ENCODE data around the gene CLMN. TPM values are rescaled to one million over a fixed set of nuclear protein-coding genes. Genes with fewer than 3 reads are reported as not detected.

CLMN gene
- polyA plus RNA-seq, 3 donors: 22.0 to 33.7 (median 23.2) TPM

GRCh38 chr14:95150910-95151309, 168.8 kb downstream of the CLMN start:
- Mint-ChIP-seq H3K36me3 (peaks cover 12 to 15% of the 10 kb centered on the region in 2 donors), H3K4me3 (no peak overlapping the region), H3K27ac (peak overlapping the region in 1 of 7 donors; percentile 35), H3K9me3 (peaks cover 0 to 3% (median 2%) of the 10 kb centered on the region in 7 donors), H3K27me3 (ENCODE audit: low read depth in 3 of 3) (no peaks in the 10 kb centered on the region), H3K4me1 (peaks cover 82% of the 10 kb centered on the region)
- peaks cover 0 to 4% of the 10 kb centered on the region in 2 donors for H3K9me3 ChIP-seq (replicated peaks in 1 of 2; ENCODE audit: control insufficient read depth in 1 of 2, insufficient read depth in 1 of 2, low read length in 2 of 2)
- no CpG with 5 or more reads among the region's 2 CpGs for WGBS (ENCODE audit: insufficient coverage)
- no peaks in the 10 kb centered on the region for H3K27me3 ChIP-seq (ENCODE audit: control insufficient read depth in 2 of 2, insufficient read depth in 2 of 2, low read length in 2 of 2)
- H3K27ac ChIP-seq (ENCODE audit: low read depth in 1 of 2, low read length in 2 of 2): no peak overlapping the region
- peaks cover 81% of the 10 kb centered on the region for H4K20me1 ChIP-seq (ENCODE audit: insufficient read depth, low read length)
- intact Hi-C loops (cut with micrococcal nuclease): loop anchor here in 1 of 2 donors (10.0 kb wide), 1 partner anchor 364 kb away; the partner anchor contains the start of gene SYNE3
- no peak overlapping the region for H3K9ac ChIP-seq (ENCODE audit: insufficient read depth, low read length, poor library complexity, severe bottlenecking)
- H3K4me1 ChIP-seq (ENCODE audit: control insufficient read depth in 1 of 2, insufficient read depth in 2 of 2, low read length in 2 of 2): peaks cover 23 to 30% of the 10 kb centered on the region in 2 donors
- H3K36me3 ChIP-seq (replicated peaks in 1 of 2; ENCODE audit: control insufficient read depth in 1 of 2, insufficient read depth in 2 of 2, low read length in 2 of 2): no peaks in the 10 kb centered on the region
- no peak overlapping the region for H3K4me3 ChIP-seq (replicated peaks in 1 of 3; ENCODE audit: low read depth in 2 of 3, low read length in 3 of 3)
- peaks cover 100% of the 10 kb centered on the region for H3K79me2 ChIP-seq (ENCODE audit: insufficient read depth, low read length)
- TF ChIP-seq CTCF (IDR thresholded peaks at IDR 0.05): no peak
- DNase-seq: no peak
- no peak overlapping the region for H3K4me2 ChIP-seq (replicated peaks; ENCODE audit: extremely low read depth, low read length, poor library complexity, severe bottlenecking)
- H2AFZ ChIP-seq (ENCODE audit: insufficient read depth, low read depth, low read length, poor library complexity, severe bottlenecking): no peak overlapping the region

GRCh38 chr14:95149441-95149840, 170.3 kb downstream of the CLMN start:
- peaks cover 77% of the 10 kb centered on the region for H3K4me1 Mint-ChIP-seq
- no peak overlapping the region for H3K27ac ChIP-seq (ENCODE audit: low read depth in 1 of 2, low read length in 2 of 2)
- H3K79me2 ChIP-seq (ENCODE audit: insufficient read depth, low read length): peaks cover 100% of the 10 kb centered on the region
- no peaks in the 10 kb centered on the region for H3K27me3 Mint-ChIP-seq (ENCODE audit: low read depth in 3 of 3)
- intact Hi-C loops (cut with micrococcal nuclease): no loop called here
- peaks cover 0 to 4% of the 10 kb centered on the region in 2 donors for H3K9me3 ChIP-seq (replicated peaks in 1 of 2; ENCODE audit: control insufficient read depth in 1 of 2, insufficient read depth in 1 of 2, low read length in 2 of 2)
- no peak overlapping the region for H3K4me2 ChIP-seq (replicated peaks; ENCODE audit: extremely low read depth, low read length, poor library complexity, severe bottlenecking)
- H3K4me3 ChIP-seq (replicated peaks in 1 of 3; ENCODE audit: low read depth in 2 of 3, low read length in 3 of 3): no peak overlapping the region
- H3K36me3 Mint-ChIP-seq: peaks cover 14 to 20% of the 10 kb centered on the region in 2 donors
- DNase-seq: no peak
- peaks cover 0 to 9% (median 6%) of the 10 kb centered on the region in 7 donors for H3K9me3 Mint-ChIP-seq
- H4K20me1 ChIP-seq (ENCODE audit: insufficient read depth, low read length): peaks cover 81% of the 10 kb centered on the region
- no peaks in the 10 kb centered on the region for H3K27me3 ChIP-seq (ENCODE audit: control insufficient read depth in 2 of 2, insufficient read depth in 2 of 2, low read length in 2 of 2)
- H3K4me1 ChIP-seq (ENCODE audit: control insufficient read depth in 1 of 2, insufficient read depth in 2 of 2, low read length in 2 of 2): peaks cover 18 to 26% of the 10 kb centered on the region in 2 donors
- WGBS (ENCODE audit: insufficient coverage): no CpG with 5 or more reads among the region's 3 CpGs
- H3K9ac ChIP-seq (ENCODE audit: insufficient read depth, low read length, poor library complexity, severe bottlenecking): no peak overlapping the region
- TF ChIP-seq CTCF (IDR thresholded peaks at IDR 0.05): no peak
- no peaks in the 10 kb centered on the region for H3K36me3 ChIP-seq (replicated peaks in 1 of 2; ENCODE audit: control insufficient read depth in 1 of 2, insufficient read depth in 2 of 2, low read length in 2 of 2)
- no peak overlapping the region for H3K27ac Mint-ChIP-seq
- no peak overlapping the region for H3K4me3 Mint-ChIP-seq
- no peak overlapping the region for H2AFZ ChIP-seq (ENCODE audit: insufficient read depth, low read depth, low read length, poor library complexity, severe bottlenecking)
